GM15510 (cell line): ENCODE results near the gene IRF2.

ENCODE experiments used
- POLR2A ChIP-seq: IDR thresholded peaks from 3 replicates; pipeline ENCODE4 v1.6.1; 2011; ENCODE audit warnings: borderline replicate concordance; ENCODE audit not compliant: insufficient read length; ENCODE audit errors: extremely low read depth

Gene IRF2

GRCh38 chr4:184364100-184364921 lies 110.0 kb downstream of the IRF2 start:
- TF ChIP-seq POLR2A = no peak

DNA sequence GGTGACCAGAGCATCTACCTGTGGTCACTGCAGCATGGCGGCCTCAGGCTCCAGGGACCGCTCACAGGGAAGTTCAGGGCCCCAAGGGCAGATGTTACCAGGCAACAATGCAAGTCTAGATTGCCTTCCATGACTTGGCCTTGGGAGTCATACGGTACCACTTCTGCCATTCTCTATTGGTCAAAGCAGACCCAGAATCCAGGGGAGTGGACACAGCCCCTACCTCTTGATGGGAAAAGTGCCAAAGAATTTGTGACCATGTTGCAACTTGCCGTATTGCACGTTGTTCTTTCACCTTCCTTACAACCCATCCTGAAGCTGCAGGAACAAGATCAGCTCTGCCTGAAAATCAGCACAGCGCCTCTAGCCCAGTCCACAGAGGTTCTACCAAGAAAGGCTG lies 111.1 kb downstream of the IRF2 start:
- no peak for TF ChIP-seq POLR2A

GRCh38 chr4:184362396-184362795 lies 112.0 kb downstream of the IRF2 start:
- no peak for TF ChIP-seq POLR2A

- no peak for TF ChIP-seq POLR2A
Measured at GRCh38 chr4:184361443-184361842, 112.9 kb downstream of the IRF2 start.

DNA sequence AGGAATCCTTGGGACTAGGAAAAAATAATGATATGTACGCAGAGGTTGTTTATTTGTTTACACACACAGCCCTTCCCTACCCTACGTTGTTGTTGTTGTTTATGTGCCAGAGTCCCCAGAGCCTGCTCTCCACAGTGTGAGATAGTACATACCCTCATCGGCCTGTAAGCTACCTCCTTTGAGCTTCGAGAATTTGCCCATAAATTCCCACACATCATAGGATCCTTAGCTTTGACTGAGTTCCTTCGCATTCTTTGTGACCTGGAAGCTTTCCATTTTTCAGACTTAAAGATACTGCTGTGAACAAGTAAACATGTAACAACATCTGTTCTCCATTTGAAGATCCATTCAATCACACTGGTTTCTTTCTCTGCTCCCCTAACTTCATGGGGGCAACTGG lies 114.5 kb downstream of the IRF2 start:
- TF ChIP-seq POLR2A = no peak

DNA sequence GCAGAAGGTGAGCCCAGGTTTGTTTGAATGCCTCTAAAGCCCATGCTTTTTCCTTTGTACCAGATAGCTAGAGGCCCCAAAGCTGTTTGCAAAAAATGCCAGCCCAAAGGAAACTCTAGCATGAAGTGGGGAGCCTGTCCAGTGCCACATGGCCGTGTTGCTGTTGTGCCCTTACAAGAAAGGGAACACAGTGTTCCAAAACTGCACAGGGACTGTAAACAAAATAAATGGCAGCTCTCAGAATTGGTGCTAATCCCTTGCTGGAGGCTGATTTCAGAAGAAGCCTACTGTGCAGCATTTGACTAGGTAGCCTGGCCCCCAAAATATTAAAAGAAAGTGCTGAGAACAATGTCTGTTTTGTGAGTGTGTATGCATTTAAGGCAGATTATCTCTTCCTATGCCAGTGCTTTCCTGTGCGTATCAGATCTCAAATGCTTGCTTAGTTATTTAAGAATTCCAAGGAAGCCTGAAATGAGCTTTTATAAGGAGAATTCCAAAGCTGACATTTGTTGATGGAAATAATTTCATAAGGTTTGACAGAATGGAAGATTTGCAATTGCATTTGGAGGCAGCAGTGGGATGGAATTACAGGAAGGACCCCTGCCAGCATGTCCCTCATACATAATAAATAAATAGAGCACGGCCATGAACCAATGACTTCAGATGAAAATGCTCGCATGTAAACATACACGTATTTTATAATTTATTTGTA lies 115.7 kb downstream of the IRF2 start:
- TF ChIP-seq POLR2A = no peak

GRCh38 chr4:184357772-184358171 lies 116.6 kb downstream of the IRF2 start:
- no peak for TF ChIP-seq POLR2A

DNA sequence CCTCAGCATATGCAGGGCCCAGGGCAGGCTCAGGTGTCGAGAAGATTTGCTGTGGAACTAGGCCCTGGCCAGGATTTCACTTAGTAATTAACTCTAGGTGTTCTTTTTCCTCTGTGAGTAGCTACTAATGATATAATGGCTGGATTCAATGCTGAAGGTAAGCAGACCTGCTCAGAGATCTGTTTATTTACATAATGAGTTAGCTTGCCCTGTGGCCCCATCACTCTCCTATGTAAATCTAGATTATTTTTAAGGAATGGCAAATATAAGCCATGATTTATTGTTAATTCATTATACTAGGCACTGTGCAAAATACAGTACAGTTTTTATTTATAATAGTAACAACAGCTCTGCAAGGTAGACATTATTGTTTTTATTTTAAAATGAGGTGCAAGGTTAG lies 117.2 kb downstream of the IRF2 start:
- no peak for TF ChIP-seq POLR2A

DNA sequence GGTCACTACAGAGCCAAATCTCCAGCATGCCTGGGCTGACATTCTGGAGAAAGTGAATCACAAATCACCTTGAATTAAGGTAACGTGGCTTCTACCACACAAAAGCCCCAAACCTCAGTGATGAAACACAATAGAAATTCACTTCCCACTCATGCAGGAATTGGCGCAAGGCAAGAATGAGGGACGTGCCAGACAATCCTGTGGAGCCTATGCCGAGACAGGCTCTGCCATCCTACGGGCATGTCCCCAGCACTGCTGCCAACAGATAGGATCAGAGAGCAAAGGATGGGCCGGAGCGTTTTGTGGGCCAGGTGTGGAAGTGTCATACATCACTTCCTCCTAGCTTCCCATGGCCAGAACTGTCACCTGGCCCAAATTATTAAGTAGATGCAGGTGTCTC lies 118.0 kb downstream of the IRF2 start:
- TF ChIP-seq POLR2A = no peak

DNA sequence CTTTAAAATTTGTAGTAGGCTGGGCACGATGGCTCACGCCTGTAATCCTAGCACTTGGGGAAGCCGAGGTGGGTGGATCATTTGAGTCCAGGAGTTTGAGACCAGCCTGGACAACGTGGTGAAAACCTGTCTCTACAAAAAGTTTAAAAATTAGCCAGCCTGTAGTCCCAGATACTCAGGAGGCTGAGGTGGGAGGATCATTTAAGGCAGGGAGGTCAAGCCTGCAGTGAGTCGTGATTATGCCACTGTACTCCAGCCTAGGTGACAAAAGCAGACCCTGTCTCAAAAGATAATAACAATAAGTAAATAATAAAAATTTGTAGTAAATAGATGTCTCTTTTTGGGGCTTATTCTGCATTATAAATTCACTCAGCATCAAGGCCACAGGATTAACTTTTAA lies 118.5 kb downstream of the IRF2 start:
- no peak for TF ChIP-seq POLR2A

- no peak for TF ChIP-seq POLR2A
Measured at GRCh38 chr4:184355111-184355604, 119.2 kb downstream of the IRF2 start.

- TF ChIP-seq POLR2A = peak; percentile 14
Measured at GRCh38 chr4:184352891-184353290, 121.5 kb downstream of the IRF2 start.

DNA sequence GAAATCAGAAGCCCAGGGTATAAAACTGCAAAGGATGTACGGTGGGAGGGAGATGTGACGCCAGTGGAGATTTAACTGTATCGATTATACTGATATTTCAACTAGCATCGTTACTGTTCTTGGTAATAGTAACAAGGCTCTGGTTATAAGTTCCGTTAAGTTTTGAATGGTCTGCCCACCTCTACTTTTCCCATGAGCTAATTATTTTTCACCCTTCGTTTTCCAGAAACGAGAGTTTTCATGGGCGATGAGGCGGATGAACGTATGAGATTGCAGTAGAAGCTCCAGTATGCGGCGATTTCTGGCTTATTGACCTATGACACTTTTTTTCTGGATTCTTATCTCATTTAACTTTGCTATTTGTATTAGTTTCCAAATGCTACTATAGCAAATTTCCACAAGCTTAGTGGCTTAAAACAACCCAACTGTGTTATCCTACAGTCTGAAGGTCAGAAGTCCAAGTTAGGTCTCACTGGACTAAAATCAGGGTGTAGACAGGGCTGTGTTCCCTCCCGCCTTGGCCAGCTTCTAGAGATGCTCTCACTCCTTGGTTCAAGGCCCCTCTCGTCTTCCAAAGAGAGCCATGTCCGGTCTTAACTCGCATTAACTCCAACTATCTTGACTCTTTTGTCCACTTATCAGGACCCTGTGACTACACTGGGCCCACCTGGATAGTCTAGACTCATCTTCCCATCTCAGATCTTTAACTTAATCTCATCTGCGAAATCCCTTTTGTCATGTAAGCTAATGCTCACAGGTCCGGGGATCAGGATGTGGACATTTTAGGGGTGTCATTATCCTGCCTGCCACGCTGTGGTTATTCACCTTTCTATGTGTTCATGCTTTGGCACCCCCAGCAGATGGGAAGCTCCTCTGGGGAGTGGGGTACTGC lies 122.5 kb downstream of the IRF2 start:
- peak; percentile 41 for TF ChIP-seq POLR2A

- no peak for TF ChIP-seq POLR2A
Measured at GRCh38 chr4:184350964-184351363, 123.4 kb downstream of the IRF2 start.
